Caco-2 (cell line): Measurements from ENCODE around the gene TXLNG. TPM values are rescaled to one million over a fixed set of nuclear protein-coding genes. Genes with fewer than 3 reads are reported as not detected.

Source experiments
- BruUV-seq: library from RNA; stranded (reverse); fragments of 400-500 nt; replicated peaks from 2 replicates; lab custom pipeline; 2021; lab: Mats Ljungman, UMichigan
- CTCF ChIA-PET: fragments of 300-600 bp; sonication (Branson Sonifier 250); formaldehyde crosslinking; loops from one replicate; lab custom pipeline; 2022; ENCODE audit warnings: antibody characterized with exemption; lab: Charles Lee
- POLR2A ChIA-PET: fragments of 300-600 bp; sonication (Branson Sonifier 250); formaldehyde crosslinking; loops from one replicate; lab custom pipeline; 2022; ENCODE audit warnings: antibody characterized with exemption; lab: Charles Lee
- DNase-seq, 2 experiments: peaks; one replicate each; pipeline versions ENCODE4 v3.0.0 to v3.0.0-alpha.2; 2020 to 2022
- H3K27me3 ChIP-seq: replicated peaks from 2 replicates; pipeline ENCODE4 v1.6.0; 2011; ENCODE audit warnings: low read length; ENCODE audit not compliant: control insufficient read depth, insufficient read depth
- H3K36me3 ChIP-seq: 2 replicates; pipeline ENCODE4 v1.5.1; 2011; ENCODE audit warnings: low read length; ENCODE audit not compliant: control insufficient read depth, insufficient read depth
- H3K4me1 ChIP-seq: fragments of 250-450 bp; sonication (Bioruptor Pico); 2 replicates; pipeline ENCODE4 v1.5.1; 2020; ENCODE audit warnings: mild to moderate bottlenecking
- H3K4me3 ChIP-seq: 2 replicates; pipeline ENCODE4 v1.5.1; 2011; ENCODE audit warnings: low read depth, mild to moderate bottlenecking, control low read depth, low read length
- H3K9me3 ChIP-seq: fragments of 250-450 bp; sonication (Bioruptor Pico); 2 replicates; pipeline ENCODE4 v1.5.1; 2020; ENCODE audit warnings: mild to moderate bottlenecking, moderate library complexity
- H3K27ac Mint-ChIP-seq: one replicate; pipeline ENCODE4 v1.8.0; 2022; ENCODE audit warnings: mixed read lengths; ENCODE audit not compliant: unreplicated experiment
- H3K27me3 Mint-ChIP-seq: one replicate; pipeline ENCODE4 v1.8.0; 2022; ENCODE audit warnings: mixed read lengths; ENCODE audit not compliant: insufficient read depth, unreplicated experiment
- H3K36me3 Mint-ChIP-seq: one replicate; pipeline ENCODE4 v1.8.0; 2022; ENCODE audit warnings: mild to moderate bottlenecking, mixed read lengths; ENCODE audit not compliant: insufficient read depth, unreplicated experiment
- H3K4me1 Mint-ChIP-seq: one replicate; pipeline ENCODE4 v1.8.0; 2022; ENCODE audit warnings: low read depth, mixed read lengths; ENCODE audit not compliant: unreplicated experiment
- H3K4me3 Mint-ChIP-seq: one replicate; pipeline ENCODE4 v1.8.0; 2022; ENCODE audit warnings: mild to moderate bottlenecking, moderate library complexity, mixed read lengths; ENCODE audit not compliant: unreplicated experiment
- H3K9me3 Mint-ChIP-seq: one replicate; pipeline ENCODE4 v1.8.0; 2022; ENCODE audit warnings: mixed read lengths; ENCODE audit not compliant: unreplicated experiment
- intact Hi-C: fragments of 100-400 bp; cut with micrococcal nuclease; formaldehyde crosslinking; loops from one replicate; pipeline ENCODE4 v1.10.0; 2022; ENCODE audit not compliant: unreplicated experiment
- total RNA-seq: library from RNA; stranded (reverse); gene quantifications from 2 replicates; pipeline ENCODE4 v1.2.3, GENCODE V29; 2022
- TF ChIP-seq, protein P1 (sequence below), 2 experiments: fragments of 200-600 bp in 1 of 2; IDR thresholded peaks; 1 replicate in 1 of 2; 2 replicates in 1 of 2; pipeline versions ENCODE4 v1.5.1 to v1.8.0; 2011 to 2022; ENCODE audit warnings: antibody characterized with exemption in 1 of 2, control low read depth in 1 of 2, inconsistent platforms in 1 of 2, low read depth in 1 of 2, low read length in 1 of 2, mild to moderate bottlenecking in 1 of 2, moderate library complexity in 1 of 2; ENCODE audit not compliant: insufficient read depth in 1 of 2, severe bottlenecking in 1 of 2, unreplicated experiment in 1 of 2

The TXLNG gene
- total RNA-seq, 1 experiment from 2014 or later: 18.3 TPM

DNA sequence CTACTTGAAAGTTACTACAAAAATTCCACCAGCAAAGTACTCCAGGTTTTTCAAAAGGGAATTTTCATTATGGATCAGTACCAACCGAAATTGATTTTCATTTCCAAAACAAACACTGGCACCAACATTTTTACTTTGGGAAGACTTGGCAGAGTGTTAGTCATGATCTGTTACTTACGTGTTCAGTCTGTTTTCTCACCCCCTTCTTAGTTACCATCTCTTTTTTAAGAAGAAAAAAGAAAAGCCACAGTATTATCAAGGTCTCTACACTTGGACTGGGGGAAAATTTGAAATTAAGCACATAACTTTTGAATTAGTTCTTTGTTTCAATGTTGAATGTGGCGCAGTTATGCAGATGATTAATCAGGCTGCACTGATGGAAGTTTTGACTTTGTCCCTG, 56.4 kb downstream of the TXLNG start:
- Mint-ChIP-seq H3K36me3 (peaks cover 69% of the 10 kb centered on the region), H3K4me3 (no peak overlapping the region), H3K4me1 (no peaks in the 10 kb centered on the region), H3K27me3 (no peaks in the 10 kb centered on the region), H3K27ac (no peak overlapping the region), H3K9me3 (no peaks in the 10 kb centered on the region)
- DNase-seq: no peak
- BruUV-seq: no TSS peak
- ChIA-PET POLR2A (no interaction called here), CTCF (no interaction called here)
- Histone ChIP-seq H3K4me1 (no peaks in the 10 kb centered on the region), H3K4me3 (no peak overlapping the region), H3K36me3 (no peaks in the 10 kb centered on the region; the same call in 1 of the 2 replicates), H3K9me3 (no peaks in the 10 kb centered on the region), H3K27me3 (no peaks in the 10 kb centered on the region)
- intact Hi-C loops: no loop called here
- TF ChIP-seq, protein P1, sequence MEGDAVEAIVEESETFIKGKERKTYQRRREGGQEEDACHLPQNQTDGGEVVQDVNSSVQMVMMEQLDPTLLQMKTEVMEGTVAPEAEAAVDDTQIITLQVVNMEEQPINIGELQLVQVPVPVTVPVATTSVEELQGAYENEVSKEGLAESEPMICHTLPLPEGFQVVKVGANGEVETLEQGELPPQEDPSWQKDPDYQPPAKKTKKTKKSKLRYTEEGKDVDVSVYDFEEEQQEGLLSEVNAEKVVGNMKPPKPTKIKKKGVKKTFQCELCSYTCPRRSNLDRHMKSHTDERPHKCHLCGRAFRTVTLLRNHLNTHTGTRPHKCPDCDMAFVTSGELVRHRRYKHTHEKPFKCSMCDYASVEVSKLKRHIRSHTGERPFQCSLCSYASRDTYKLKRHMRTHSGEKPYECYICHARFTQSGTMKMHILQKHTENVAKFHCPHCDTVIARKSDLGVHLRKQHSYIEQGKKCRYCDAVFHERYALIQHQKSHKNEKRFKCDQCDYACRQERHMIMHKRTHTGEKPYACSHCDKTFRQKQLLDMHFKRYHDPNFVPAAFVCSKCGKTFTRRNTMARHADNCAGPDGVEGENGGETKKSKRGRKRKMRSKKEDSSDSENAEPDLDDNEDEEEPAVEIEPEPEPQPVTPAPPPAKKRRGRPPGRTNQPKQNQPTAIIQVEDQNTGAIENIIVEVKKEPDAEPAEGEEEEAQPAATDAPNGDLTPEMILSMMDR (IDR thresholded peaks at IDR 0.05; ENCODE audit: insufficient read depth in 1 of 2, low read depth in 1 of 2, low read length in 1 of 2, severe bottlenecking in 1 of 2, unreplicated experiment in 1 of 2): no peak

DNA sequence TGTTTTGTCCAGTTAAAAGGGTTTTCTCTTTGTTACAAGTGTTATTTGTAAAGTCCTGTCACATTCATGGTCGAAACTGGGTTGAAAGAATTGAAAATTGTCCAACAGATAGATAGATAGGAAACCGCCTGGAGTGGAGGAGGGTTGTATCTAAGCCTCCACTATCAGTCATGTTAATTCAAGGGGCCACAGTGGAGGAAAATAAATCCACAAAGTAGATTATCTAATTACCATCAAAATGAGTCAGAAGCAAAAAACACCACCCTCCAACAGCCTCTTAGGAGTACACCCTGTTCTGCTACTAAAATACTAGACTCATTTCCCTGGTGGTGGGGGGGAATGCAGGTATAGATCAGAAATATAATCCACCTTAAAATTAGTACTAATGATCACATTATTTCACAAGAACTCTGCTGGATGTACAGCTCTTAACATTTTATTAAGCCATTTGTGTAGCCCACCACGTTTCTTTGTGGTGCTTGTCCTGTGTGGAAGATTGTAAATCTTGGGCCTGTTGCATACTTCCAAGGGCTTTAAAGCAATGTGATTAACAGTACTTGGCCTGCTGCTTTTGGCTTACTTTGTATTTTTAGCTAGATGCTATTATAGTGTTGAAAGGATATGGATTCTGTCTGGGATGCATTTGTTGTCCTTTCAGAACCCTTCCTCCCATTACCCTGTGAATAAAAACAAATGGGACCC, 57.1 kb downstream of the TXLNG start:
- intact Hi-C loops: no loop called here
- no peaks in the 10 kb centered on the region; the same call in 1 of the 2 replicates for H3K36me3 ChIP-seq
- H3K9me3 Mint-ChIP-seq: no peaks in the 10 kb centered on the region
- H3K9me3 ChIP-seq: no peaks in the 10 kb centered on the region
- no peak overlapping the region for H3K4me3 Mint-ChIP-seq
- no peaks in the 10 kb centered on the region for H3K4me1 ChIP-seq
- H3K4me1 Mint-ChIP-seq: no peaks in the 10 kb centered on the region
- DNase-seq: no peak
- no TSS peak for BruUV-seq
- H3K36me3 Mint-ChIP-seq: peaks cover 68% of the 10 kb centered on the region
- ChIA-PET POLR2A (no interaction called here), CTCF (no interaction called here)
- TF ChIP-seq, protein P1 (IDR thresholded peaks at IDR 0.05; ENCODE audit: insufficient read depth in 1 of 2, low read depth in 1 of 2, low read length in 1 of 2, severe bottlenecking in 1 of 2, unreplicated experiment in 1 of 2): no peak
- no peaks in the 10 kb centered on the region for H3K27me3 Mint-ChIP-seq
- H3K4me3 ChIP-seq: no peak overlapping the region
- no peak overlapping the region for H3K27ac Mint-ChIP-seq
- no peaks in the 10 kb centered on the region for H3K27me3 ChIP-seq

DNA sequence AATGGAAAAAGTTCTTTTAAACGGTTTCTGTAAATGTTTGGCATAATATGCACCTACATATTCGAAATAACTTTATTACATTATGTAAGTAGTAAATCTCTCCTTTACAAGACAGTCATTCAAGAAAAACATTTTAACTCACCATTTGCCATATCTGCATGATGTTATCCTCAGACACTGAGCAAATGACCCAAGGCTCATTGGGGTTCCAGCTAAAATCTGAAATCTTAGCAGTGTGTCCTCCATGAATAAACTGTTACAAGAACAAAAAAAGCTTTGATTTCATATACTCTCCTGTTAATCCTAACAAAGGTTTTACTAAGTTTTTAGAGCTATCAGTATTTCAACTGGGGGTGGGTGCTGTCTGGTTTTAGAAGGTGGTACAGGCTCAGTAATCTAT, 59.4 kb downstream of the TXLNG start:
- H3K9me3 Mint-ChIP-seq: no peaks in the 10 kb centered on the region
- no peaks in the 10 kb centered on the region; the same call in 1 of the 2 replicates for H3K36me3 ChIP-seq
- no peaks in the 10 kb centered on the region for H3K9me3 ChIP-seq
- H3K27ac Mint-ChIP-seq: no peak overlapping the region
- intact Hi-C loops: no loop called here
- CTCF ChIA-PET: no interaction called here
- TF ChIP-seq, protein P1 (IDR thresholded peaks at IDR 0.05; ENCODE audit: insufficient read depth in 1 of 2, low read depth in 1 of 2, low read length in 1 of 2, severe bottlenecking in 1 of 2, unreplicated experiment in 1 of 2): no peak
- no peak overlapping the region for H3K4me3 ChIP-seq
- H3K27me3 ChIP-seq: no peaks in the 10 kb centered on the region
- peaks cover 48% of the 10 kb centered on the region for H3K36me3 Mint-ChIP-seq
- H3K27me3 Mint-ChIP-seq: no peaks in the 10 kb centered on the region
- DNase-seq: no peak
- H3K4me3 Mint-ChIP-seq: no peak overlapping the region
- no peaks in the 10 kb centered on the region for H3K4me1 Mint-ChIP-seq
- BruUV-seq: no TSS peak
- no peaks in the 10 kb centered on the region for H3K4me1 ChIP-seq
- POLR2A ChIA-PET: no interaction called here
